H9 (cell line): Measurements from ENCODE around the gene GRIK3. TPM values are rescaled to one million over a fixed set of nuclear protein-coding genes. Genes with fewer than 3 reads are reported as not detected.

ENCODE experiments used
- DNase-seq: peaks from one replicate; pipeline ENCODE4 v3.0.0-alpha.2; 2017
- H2AFZ ChIP-seq: one replicate; pipeline ENCODE4 v1.6.1; 2013; ENCODE audit warnings: mild to moderate bottlenecking, low read length, control low read depth, moderate library complexity
- H2AK5ac ChIP-seq: 2 replicates; pipeline ENCODE4 v1.6.1; 2013; ENCODE audit warnings: low read length, control low read depth, mixed read lengths; ENCODE audit not compliant: insufficient read length
- H2BK120ac ChIP-seq: one replicate; pipeline ENCODE4 v1.6.1; 2013; ENCODE audit warnings: low read depth, mild to moderate bottlenecking, low read length, control low read depth, inconsistent platforms; ENCODE audit not compliant: poor library complexity, severe bottlenecking
- H2BK12ac ChIP-seq: 2 replicates; pipeline ENCODE4 v1.6.1; 2013; ENCODE audit warnings: low read length, control low read depth, mixed read lengths, low read depth; ENCODE audit not compliant: insufficient read length
- H2BK15ac ChIP-seq: 2 replicates; pipeline ENCODE4 v1.6.1; 2013; ENCODE audit warnings: low read depth, low read length, control low read depth
- H2BK20ac ChIP-seq: one replicate; pipeline ENCODE4 v1.6.1; 2013; ENCODE audit warnings: low read depth, mild to moderate bottlenecking, low read length, control low read depth, inconsistent platforms; ENCODE audit not compliant: poor library complexity, severe bottlenecking
- H2BK5ac ChIP-seq: 2 replicates; pipeline ENCODE4 v1.6.1; 2013; ENCODE audit warnings: low read length, control low read depth, mixed read lengths; ENCODE audit not compliant: insufficient read length
- H3K14ac ChIP-seq: 2 replicates; pipeline ENCODE4 v1.6.1; 2013; ENCODE audit warnings: low read length, control low read depth; ENCODE audit not compliant: insufficient read depth
- H3K18ac ChIP-seq: 2 replicates; pipeline ENCODE4 v1.6.1; 2013; ENCODE audit warnings: low read depth, mild to moderate bottlenecking, mixed read lengths, low read length, control low read depth; ENCODE audit not compliant: insufficient read length
- H3K23ac ChIP-seq: 2 replicates; pipeline ENCODE4 v1.6.1; 2013; ENCODE audit warnings: low read length, control low read depth, mixed read lengths, low read depth; ENCODE audit not compliant: insufficient read length
- H3K23me2 ChIP-seq: 2 replicates; pipeline ENCODE4 v1.6.1; 2013; ENCODE audit warnings: low read depth, mild to moderate bottlenecking, mixed read lengths, low read length, control low read depth; ENCODE audit not compliant: insufficient read length, poor library complexity, severe bottlenecking
- H3K27ac ChIP-seq: 2 replicates; pipeline ENCODE4 v1.5.1; 2013; ENCODE audit warnings: low read length, control low read depth, mixed read lengths, low read depth; ENCODE audit not compliant: insufficient read length
- H3K27me3 ChIP-seq: 2 replicates; pipeline ENCODE4 v1.6.1; 2013; ENCODE audit warnings: low read length, control low read depth, inconsistent platforms; ENCODE audit not compliant: insufficient read depth
- H3K4ac ChIP-seq: 2 replicates; pipeline ENCODE4 v1.6.1; 2013; ENCODE audit warnings: low read depth, mild to moderate bottlenecking, control low read depth, inconsistent platforms, low read length, moderate library complexity
- H3K4me1 ChIP-seq: 2 replicates; pipeline ENCODE4 v1.6.1; 2013; ENCODE audit warnings: low read length, control low read depth, inconsistent platforms; ENCODE audit not compliant: insufficient read depth
- H3K4me2 ChIP-seq: 2 replicates; pipeline ENCODE4 v1.6.1; 2013; ENCODE audit warnings: low read length, control low read depth, mixed read lengths; ENCODE audit not compliant: insufficient read length, insufficient read depth
- H3K56ac ChIP-seq: 2 replicates; pipeline ENCODE4 v1.6.1; 2013; ENCODE audit warnings: low read depth, mild to moderate bottlenecking, mixed read lengths, low read length, control low read depth; ENCODE audit not compliant: insufficient read length
- H3K79me1 ChIP-seq: 2 replicates; pipeline ENCODE4 v1.6.1; 2013; ENCODE audit warnings: low read depth, mild to moderate bottlenecking, moderate library complexity, low read length, control low read depth, inconsistent platforms; ENCODE audit not compliant: insufficient read depth, poor library complexity, severe bottlenecking
- H3K79me2 ChIP-seq: 2 replicates; pipeline ENCODE4 v1.6.1; 2013; ENCODE audit warnings: low read length, control low read depth, inconsistent platforms; ENCODE audit not compliant: insufficient read depth
- H3K9ac ChIP-seq: 2 replicates; pipeline ENCODE4 v1.6.1; 2013; ENCODE audit warnings: low read length, control low read depth, mixed read lengths; ENCODE audit not compliant: insufficient read length; ENCODE audit errors: extremely low read depth
- H3K9me3 ChIP-seq: one replicate; pipeline ENCODE4 v1.6.1; 2013; ENCODE audit warnings: low read depth, low read length, inconsistent platforms; ENCODE audit not compliant: control insufficient read depth
- H3T11ph ChIP-seq: one replicate; pipeline ENCODE4 v1.6.1; 2013; ENCODE audit warnings: mild to moderate bottlenecking, low read length, control low read depth, inconsistent platforms
- H4K20me1 ChIP-seq: one replicate; pipeline ENCODE4 v1.6.1; 2013; ENCODE audit not compliant: control insufficient read depth, insufficient read length, insufficient read depth
- H4K5ac ChIP-seq: 2 replicates; pipeline ENCODE4 v1.6.1; 2013; ENCODE audit warnings: low read depth, mild to moderate bottlenecking, mixed read lengths, low read length, control low read depth; ENCODE audit not compliant: insufficient read length
- H4K8ac ChIP-seq: replicated peaks from 2 replicates; pipeline ENCODE4 v1.6.1; 2013; ENCODE audit warnings: low read length, control low read depth, mixed read lengths, low read depth; ENCODE audit not compliant: insufficient read length
- H4K91ac ChIP-seq: 2 replicates; pipeline ENCODE4 v1.6.1; 2013; ENCODE audit warnings: low read depth, mild to moderate bottlenecking, moderate library complexity, mixed read lengths, low read length, control low read depth; ENCODE audit not compliant: insufficient read length
- H3K27ac Mint-ChIP-seq, 3 experiments: 2 replicates in 2 of 3; 3 replicates in 1 of 3; pipeline ENCODE4 v1.8.0; 2020 to 2021; ENCODE audit warnings: mixed read lengths in 3 of 3, mild to moderate bottlenecking in 1 of 3, moderate library complexity in 1 of 3
- H3K27me3 Mint-ChIP-seq: 2 replicates; pipeline ENCODE4 v1.8.0; 2021; ENCODE audit warnings: low read depth, mild to moderate bottlenecking, moderate library complexity, mixed read lengths
- H3K36me3 Mint-ChIP-seq, 3 experiments: 2 replicates in 2 of 3; 3 replicates in 1 of 3; pipeline ENCODE4 v1.8.0; 2020 to 2021; ENCODE audit warnings: low read depth in 3 of 3, mixed read lengths in 3 of 3; ENCODE audit not compliant: insufficient read depth in 1 of 3
- H3K4me1 Mint-ChIP-seq, 2 experiments: 2 replicates each; pipeline ENCODE4 v1.8.0; 2020; ENCODE audit warnings: mixed read lengths in 2 of 2
- H3K4me3 Mint-ChIP-seq, 2 experiments: 2 replicates in 1 of 2; 3 replicates in 1 of 2; pipeline ENCODE4 v1.8.0; 2020 to 2021; ENCODE audit warnings: mild to moderate bottlenecking in 2 of 2, mixed read lengths in 2 of 2, moderate library complexity in 1 of 2
- H3K9me3 Mint-ChIP-seq, 2 experiments: 2 replicates in 1 of 2; 3 replicates in 1 of 2; pipeline ENCODE4 v1.8.0; 2020; ENCODE audit warnings: mild to moderate bottlenecking in 2 of 2, mixed read lengths in 2 of 2, moderate library complexity in 1 of 2
- WGBS: extraction: QIAGEN DNeasy Blood & Tissue Kit; methylation state at CpG from one replicate; pipeline ENCODE4 v1.1.7; 2013; ENCODE audit warnings: missing lambda C conversion rate, low lambda C conversion rate, mixed read lengths; ENCODE audit not compliant: insufficient read length; ENCODE audit errors: extremely low coverage; 5-methylcytosine and 5-hydroxymethylcytosine counted together
- total RNA-seq: library from RNA; stranded (reverse); gene quantifications from 2 replicates; pipeline ENCODE4 v1.2.1, GENCODE V29; 2021
- TF ChIP-seq, protein P1 (sequence below): fragments of 200-600 bp; sonication (generic); conservative IDR thresholded peaks from 3 replicates; pipeline ENCODE4 v1.8.0; 2021; ENCODE audit warnings: antibody characterized with exemption, mild to moderate bottlenecking

GRIK3 gene
- total RNA-seq, 1 experiment from 2014 or later: 1.7 TPM

DNA sequence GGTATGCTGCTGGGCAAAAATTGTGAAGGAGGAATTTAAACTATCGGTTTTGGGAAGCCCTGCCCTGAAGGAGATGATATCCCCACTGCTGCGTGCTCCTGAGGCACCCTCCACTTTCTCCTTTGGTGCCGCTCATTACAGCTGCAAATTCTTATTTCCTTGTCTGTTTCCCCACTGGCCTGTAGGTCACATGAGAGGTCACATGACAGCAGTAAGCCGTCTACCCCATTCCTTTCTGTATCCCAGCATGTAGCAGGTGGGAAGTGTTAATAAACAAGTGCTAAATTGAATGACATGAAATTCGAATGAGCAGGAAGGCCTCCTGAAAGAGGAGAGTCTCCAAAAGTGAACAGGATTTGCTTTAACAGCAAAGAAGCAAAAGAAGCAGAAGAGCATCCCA, 58.7 kb downstream of the GRIK3 start:
- Histone ChIP-seq H4K91ac (no peak overlapping the region), H2BK120ac (no peak overlapping the region), H3K27me3 (no peaks in the 10 kb centered on the region), H4K5ac (no peak overlapping the region), H3K4ac (no peak overlapping the region), H3K4me2 (no peak overlapping the region), H3K9me3 (no peaks in the 10 kb centered on the region), H2BK12ac (no peak overlapping the region), H3K4me1 (no peaks in the 10 kb centered on the region), H2AK5ac (no peak overlapping the region), H2BK5ac (no peak overlapping the region), H2BK15ac (no peak overlapping the region), H3T11ph (no peak overlapping the region), H3K14ac (no peak overlapping the region), H3K79me1 (no peaks in the 10 kb centered on the region), H4K20me1 (no peaks in the 10 kb centered on the region), H3K27ac (no peak overlapping the region), H3K23me2 (no peaks in the 10 kb centered on the region), H2BK20ac (no peak overlapping the region), H4K8ac (no peak overlapping the region), H3K79me2 (no peaks in the 10 kb centered on the region), H2AFZ (no peak overlapping the region), H3K23ac (no peak overlapping the region), H3K9ac (no peak overlapping the region), H3K56ac (no peak overlapping the region), H3K18ac (no peak overlapping the region)
- TF ChIP-seq, protein P1, sequence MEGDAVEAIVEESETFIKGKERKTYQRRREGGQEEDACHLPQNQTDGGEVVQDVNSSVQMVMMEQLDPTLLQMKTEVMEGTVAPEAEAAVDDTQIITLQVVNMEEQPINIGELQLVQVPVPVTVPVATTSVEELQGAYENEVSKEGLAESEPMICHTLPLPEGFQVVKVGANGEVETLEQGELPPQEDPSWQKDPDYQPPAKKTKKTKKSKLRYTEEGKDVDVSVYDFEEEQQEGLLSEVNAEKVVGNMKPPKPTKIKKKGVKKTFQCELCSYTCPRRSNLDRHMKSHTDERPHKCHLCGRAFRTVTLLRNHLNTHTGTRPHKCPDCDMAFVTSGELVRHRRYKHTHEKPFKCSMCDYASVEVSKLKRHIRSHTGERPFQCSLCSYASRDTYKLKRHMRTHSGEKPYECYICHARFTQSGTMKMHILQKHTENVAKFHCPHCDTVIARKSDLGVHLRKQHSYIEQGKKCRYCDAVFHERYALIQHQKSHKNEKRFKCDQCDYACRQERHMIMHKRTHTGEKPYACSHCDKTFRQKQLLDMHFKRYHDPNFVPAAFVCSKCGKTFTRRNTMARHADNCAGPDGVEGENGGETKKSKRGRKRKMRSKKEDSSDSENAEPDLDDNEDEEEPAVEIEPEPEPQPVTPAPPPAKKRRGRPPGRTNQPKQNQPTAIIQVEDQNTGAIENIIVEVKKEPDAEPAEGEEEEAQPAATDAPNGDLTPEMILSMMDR: no peak
- H3K36me3 Mint-ChIP-seq: 0 out of 7 replicates have a peak, but pooled peaks cover 0 to 2% (median 0%) of the 10 kb centered on the region in 3 experiments
- H3K27ac Mint-ChIP-seq: no peak overlapping the region; a peak in 1 of 7 replicates
- DNase-seq: no peak
- whole genome bisulfite sequencing: no CpG with 5 or more reads among the region's 5 CpGs
- peaks cover 14% of the 10 kb centered on the region for H3K27me3 Mint-ChIP-seq
- H3K4me3 Mint-ChIP-seq: no peak overlapping the region; a peak in 1 of 5 replicates
- H3K9me3 Mint-ChIP-seq: peaks cover 3% of the 10 kb centered on the region in 2 experiments; a peak in 1 of 5 replicates
- H3K4me1 Mint-ChIP-seq: peaks cover 4 to 16% of the 10 kb centered on the region in 2 experiments; a peak in 2 of 4 replicates
